ENCODE measurements around the gene DDIAS.

- TF ChIP-seq, protein P1, sequence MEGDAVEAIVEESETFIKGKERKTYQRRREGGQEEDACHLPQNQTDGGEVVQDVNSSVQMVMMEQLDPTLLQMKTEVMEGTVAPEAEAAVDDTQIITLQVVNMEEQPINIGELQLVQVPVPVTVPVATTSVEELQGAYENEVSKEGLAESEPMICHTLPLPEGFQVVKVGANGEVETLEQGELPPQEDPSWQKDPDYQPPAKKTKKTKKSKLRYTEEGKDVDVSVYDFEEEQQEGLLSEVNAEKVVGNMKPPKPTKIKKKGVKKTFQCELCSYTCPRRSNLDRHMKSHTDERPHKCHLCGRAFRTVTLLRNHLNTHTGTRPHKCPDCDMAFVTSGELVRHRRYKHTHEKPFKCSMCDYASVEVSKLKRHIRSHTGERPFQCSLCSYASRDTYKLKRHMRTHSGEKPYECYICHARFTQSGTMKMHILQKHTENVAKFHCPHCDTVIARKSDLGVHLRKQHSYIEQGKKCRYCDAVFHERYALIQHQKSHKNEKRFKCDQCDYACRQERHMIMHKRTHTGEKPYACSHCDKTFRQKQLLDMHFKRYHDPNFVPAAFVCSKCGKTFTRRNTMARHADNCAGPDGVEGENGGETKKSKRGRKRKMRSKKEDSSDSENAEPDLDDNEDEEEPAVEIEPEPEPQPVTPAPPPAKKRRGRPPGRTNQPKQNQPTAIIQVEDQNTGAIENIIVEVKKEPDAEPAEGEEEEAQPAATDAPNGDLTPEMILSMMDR (IDR thresholded peaks at IDR 0.05 in 8 of 11, conservative IDR thresholded peaks at IDR 0.05 in 3 of 11) = no peak
- TF ChIP-seq POLR2A (IDR thresholded peaks at IDR 0.05) (no peak), POLR2AphosphoS5 (IDR thresholded peaks at IDR 0.05) (no peak)
Measured at GRCh38 chr11:82978422-82979099, 77.0 kb downstream of the DDIAS start.
